ENCODE measurements around the gene CGB1.
"Not testable (repeated sequence)": the region's sequence is repeated elsewhere in the genome, so short reads cannot be mapped to it uniquely, and the experiment has no call there.

The CGB1 gene

DNA sequence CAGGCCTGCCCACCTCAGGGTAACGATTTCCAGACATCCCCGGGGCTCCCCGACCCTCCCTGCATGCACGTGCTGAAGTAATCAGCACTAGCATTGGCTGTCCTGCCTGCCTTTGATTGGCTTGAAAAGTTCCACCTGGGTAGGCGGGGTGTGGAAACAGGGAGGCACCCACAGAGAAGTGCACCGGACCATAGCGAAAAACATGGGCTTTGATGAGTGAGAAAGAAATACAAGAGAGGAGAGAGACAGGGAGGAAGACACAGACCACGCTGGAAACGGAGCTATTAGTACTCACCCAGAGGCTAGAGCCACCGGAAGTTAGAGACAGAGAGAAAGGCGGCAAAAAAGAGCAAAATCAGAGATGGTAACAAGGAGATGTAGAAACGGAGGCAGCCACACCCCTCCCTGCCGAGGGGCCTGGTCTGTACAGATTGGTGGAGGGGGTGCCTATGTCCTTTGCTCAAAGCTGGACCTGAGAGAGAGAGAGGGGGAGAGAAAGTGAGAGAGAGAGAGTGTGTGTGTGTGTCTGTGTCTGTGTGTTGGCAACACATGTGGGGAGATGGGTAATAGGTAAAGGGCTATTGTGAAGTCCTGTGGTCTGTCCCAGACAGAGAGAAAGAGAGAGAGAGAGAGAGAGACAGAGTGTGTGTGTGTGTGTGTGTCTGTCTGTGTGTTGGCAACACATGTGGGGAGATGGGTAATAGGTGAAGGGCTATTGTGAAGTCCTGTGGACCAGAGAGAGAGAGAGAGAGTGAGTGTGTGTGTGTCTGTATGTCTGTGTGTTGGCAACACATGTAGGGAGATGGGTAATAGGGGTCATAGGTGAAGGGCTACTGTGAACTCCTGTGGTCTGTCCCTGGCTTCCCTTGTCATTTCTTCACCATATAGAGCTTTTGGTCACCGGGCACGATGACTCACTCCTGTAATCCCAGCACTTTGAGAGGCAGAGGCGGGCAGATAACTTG, 15.5 kb downstream of the CGB1 start:
- no peak for DNase-seq

DNA sequence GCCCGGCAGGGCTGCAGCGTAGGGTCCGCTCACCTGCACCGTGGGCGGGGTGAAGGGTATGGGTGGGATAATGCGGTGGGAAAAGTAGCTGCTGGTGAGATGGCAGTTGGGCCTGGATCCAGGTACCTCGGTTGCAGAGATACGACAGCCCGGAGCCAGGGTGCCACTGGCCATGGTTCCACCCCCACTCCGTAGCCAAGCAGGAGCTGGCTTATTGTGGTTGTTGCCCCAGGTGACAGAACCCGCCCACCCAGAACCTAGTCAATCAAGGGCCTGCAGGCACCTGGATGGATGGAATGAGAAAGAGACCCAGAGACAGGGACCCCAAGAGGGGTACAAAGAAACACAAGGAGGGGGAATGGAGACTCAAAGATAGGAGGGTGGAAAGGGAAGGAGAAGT, 16.4 kb downstream of the CGB1 start:
- DNase-seq = no peak

DNA sequence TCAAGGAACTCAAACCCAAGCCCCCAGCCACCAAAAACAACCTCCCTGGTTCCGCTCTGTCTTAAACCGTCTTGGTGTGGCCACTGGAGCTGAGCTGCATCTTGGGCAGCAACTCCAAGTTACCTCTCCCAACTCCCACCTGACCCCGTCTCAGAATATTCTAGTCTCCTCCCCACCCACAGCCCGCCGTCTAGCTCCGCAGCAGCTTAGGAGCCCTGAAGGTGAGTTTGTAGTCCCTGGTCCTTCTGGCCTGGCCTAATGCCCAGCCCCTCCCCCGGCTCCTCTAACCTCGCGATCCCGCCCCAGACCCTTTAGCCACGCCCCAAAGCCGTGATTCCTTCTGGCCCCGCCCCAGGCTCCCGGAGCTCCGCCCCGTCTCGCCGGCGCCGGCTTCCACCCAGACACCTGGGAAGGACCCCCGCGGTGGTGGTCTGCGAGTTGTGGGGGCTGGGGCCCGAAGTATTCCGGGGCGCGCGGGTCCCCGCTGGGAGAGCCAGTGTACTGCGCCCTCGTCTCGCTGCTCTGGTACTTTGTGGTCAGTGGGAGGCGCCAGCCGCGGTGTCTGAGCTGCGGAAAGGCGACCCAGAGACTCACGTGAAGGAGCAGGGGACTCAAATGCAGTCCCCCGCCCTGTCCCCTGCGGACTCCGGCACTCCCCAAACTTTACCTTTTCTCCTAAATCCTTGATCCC, 17.3 kb downstream of the CGB1 start:
- DNase-seq = peak; percentile 47

DNA sequence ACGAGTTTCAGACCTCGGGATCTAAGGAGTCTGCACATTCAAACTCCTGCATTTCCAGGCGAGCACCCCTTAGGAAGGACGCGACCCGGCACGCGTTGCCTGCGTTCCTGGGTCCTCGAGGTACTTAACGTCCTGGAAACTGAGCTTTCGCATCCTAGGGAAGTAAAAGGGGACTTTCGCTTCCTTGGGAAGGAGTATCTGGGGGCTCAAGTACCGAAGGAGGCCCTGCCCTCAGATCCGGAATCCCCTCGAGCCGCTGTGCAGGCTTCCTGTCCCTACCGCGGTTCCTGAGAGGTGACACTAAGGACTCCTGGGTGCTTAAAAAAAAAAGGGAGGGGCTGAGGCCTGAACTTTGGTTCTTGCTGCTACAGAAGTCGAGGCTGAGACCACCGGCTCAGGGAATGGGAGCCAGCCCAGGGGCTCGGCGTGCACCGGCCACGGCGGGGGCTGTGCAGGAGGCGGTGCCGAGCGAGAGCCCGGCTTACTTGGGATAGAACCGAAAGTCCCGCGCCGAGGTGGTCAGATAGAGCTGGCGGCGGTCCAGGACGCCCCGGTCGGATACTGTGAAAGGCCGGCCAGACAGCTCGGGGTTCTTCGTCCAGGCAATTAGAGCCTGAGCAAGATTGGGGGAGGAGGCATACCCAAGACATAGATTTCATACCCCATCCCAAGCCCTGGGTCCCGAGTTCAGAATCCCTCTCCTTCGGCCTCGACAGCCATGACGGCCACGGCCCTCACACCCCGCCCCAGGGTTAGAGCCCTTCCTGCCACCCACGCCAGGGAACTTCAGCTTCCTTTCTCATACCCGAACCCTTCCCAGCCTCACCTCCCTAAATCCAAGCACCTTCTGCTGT, 18.1 kb downstream of the CGB1 start:
- DNase-seq = not testable (repeated sequence)

DNA sequence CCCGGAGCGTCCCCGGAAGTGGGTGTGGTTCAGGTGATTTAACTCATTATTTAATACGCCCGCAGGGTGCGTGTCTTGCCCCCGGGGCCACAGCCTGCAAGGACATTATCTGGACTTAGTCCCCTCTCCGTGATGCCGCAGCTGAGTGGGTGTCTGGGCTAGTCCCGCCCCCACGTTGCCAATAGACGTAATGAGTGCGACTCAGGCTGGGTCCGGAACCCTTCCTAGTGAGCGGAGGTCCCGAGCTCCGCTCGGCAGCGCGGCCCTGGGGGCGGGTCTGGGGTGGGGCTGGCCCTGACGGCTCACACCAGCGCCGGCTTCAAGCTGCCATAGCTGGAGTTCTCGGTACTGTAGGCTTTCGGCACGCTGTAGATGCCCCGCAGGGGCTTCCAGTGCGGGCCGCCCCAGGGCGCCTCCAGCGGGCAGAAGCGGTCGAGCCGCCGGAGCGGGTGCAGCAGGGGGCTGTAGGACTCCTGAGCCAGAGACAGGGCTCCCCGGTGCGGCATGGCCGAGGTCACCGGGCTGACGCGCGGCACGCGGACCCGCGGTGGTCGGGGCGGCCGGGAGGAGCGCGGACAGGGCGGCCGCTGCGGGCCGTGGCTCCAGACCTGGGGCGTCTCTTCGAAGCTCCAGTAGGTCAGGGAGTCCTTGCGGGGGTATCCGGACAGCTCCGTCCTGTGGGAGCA, 18.9 kb downstream of the CGB1 start:
- no peak for DNase-seq

DNA sequence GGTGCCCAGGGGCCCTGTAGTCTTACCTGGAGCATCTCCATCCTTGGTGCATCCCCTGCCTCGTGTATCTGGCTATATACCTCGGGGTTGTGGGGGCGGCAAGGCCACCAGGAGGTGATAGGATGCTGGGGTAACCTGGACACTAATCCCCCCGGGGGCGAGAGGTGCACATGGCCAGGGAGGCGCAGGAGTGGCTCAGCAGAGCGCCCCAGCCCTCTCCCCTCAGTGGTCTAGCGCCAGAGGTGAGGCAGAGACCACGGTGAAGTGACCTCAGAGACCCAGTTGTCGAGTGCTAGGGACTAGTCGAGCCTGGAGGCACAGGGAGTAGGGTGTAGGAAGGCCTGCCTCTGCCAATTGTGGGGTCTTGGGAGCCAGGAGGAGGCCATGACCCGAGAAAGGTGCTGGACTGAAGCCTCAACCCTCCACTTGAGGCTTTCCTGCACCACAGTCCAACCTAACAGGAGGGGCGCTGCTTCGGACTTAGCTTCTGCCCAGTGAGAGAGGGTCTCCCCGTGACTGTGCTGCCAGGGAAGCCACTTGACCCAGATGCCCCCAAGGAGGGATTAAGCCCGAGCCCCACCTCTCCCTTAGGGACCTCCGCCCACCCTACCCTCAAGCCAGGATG, 19.5 kb downstream of the CGB1 start, which contains the start of gene LHB:
LHB (minus strand) TSS at position 51 of the 625 bp plus-strand sequence; CDS start at position 41, 10 bp downstream.
- DNase-seq = no peak

DNA sequence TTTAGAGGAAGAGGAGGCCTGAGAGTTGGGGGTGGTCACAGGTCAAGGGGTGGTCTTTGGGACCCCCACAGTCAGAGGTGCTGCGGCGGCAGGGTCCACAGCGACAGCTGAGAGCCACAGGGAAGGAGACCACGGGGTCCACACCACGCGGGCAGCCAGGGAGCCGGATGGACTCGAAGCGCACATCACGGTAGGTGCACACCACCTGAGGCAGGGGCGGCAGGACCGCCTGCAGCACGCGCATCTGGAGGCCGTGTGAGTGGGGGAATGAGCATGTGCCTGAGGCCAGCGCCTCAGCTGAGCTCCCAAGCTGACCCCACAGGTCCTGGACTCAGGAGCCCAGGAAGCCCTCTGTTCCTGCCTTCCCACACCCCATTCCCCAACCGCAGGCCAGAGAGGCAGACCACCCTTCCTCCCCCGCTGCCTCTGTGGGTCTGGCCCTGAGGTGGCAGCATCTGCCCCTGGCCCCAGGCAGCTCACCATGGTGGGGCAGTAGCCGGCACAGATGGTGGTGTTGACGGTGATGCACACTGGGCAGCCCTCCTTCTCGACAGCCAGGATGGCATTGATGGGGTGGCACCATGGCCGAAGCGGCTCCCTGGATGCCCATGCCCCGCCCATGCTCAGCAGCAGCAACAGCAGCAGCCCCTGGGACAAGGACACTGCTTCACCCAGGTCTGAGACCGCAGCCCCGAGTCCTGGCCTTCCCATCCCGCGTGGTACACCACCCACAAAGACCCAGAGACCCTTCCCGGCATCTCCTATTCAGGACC, 20.4 kb downstream of the CGB1 start:
- no peak for DNase-seq

DNA sequence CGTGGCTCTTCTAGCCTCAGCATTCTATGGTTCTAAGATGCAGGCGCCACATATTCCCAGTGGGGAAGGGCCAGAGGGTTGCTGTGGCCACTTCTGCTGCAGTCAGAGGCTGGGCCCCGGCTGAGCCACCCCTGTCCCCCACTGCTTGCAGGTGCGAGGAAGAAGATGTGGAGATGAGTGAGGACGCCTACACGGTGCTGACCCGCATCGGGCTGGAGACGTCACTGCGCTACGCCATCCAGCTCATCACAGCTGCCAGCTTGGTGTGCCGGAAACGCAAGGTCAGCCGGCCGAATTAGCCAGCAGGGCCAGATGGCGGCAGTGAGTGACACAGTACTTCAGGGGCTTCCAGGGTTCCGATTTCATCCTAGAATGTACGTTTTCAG, 21.8 kb downstream of the CGB1 start:
- no peak for DNase-seq

DNA sequence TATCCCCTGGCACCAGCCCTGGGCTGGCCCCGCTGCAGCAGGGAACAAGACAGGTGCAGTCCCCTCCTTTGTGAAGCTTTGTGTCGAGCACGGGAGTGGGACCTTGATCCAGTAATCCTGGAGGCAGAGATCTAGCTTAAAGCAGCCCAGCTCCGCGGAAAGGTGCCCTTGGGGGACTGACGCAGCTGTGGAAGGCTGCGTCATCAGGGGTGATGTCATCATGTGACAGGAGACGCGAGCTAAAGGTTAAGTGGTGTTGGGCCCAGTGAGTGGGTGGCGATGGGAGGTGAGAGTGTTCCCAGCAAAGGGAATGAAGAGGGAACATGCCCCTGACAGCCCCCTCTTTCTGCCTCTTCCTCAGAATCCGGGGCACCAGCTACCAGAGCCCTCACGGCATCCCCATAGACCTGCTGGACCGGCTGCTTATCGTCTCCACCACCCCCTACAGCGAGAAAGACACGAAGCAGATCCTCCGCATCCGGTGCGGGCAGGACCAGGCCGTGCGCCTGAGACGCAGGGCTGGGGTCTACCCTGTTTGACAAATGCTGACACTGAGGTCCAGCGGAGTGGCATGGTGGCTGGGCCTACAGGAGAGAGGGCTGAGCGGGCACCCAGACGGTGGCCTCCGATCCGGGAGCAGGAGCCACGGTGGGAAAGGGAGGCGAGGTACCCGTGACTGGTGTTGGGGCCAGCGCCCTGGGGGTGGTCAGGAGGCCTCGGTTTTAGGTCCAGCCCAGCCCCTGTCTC, 22.4 kb downstream of the CGB1 start:
- DNase-seq = no peak

DNA sequence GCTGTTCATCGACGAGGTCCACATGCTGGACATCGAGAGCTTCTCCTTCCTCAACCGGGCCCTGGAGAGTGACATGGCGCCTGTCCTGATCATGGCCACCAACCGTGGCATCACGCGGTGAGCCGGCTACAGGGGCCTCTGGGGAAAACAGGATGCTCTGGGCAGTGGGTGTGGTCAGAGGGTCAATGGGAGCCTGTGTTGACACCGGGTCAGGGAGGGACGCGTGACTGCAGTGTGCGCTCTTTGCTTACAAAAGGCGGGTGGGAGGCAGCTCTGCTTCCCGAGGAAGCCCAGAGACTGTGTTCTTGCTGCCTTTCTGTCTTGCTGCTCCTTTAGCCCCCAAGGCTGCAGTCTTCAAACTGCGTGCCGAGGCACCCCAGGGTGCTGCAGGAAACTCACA, 25.5 kb downstream of the CGB1 start:
- DNase-seq = no peak

DNA sequence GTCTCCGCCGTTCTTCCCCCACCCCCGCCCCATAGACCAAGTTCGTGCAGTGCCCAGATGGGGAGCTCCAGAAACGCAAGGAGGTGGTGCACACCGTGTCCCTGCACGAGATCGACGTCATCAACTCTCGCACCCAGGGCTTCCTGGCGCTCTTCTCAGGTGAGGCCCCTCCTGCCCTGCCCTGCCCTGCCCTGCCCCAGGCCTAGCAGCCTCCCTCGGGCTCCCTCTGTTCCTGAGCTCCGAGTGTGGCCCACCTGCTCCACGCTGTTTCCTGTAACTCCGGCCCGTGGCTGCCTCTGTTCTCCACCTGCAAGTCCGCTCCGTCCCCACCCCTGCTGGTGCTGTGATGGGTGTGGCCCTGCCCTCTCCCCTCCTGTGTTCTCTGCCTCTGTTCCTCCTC, 26.2 kb downstream of the CGB1 start:
- no peak for DNase-seq

DNA sequence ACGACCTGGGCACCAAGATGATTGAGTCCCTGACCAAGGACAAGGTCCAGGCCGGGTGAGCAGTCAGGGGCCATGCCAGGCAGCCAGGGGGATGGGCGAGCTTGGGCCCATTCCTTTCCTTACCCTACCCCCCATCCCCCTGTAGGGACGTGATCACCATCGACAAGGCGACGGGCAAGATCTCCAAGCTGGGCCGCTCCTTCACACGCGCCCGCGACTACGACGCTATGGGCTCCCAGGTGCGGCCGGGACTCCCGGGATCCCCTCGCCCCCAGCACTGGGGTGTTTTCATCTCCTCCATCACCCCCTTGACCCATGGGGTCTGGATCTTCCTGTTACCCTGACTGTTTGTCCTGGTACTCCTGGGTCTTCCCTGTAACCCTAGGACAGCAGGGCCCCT, 26.9 kb downstream of the CGB1 start:
- no peak for DNase-seq

DNA sequence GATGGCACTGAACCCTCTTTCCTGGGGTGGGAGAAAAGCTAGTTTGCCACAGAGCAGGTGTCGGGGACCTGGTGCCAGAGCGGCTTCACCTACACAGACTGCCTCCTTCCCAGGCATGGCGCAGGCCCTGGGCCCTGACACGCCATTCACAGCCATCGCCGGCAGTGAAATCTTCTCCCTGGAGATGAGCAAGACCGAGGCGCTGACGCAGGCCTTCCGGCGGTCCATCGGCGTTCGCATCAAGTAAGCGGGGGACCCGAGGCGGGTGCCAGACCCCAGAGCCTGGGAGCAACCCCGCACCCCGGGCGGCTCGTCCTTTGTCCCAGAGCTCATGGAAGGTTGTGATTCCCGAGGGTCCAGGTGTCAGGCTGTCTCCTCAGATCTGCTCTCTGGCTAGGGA, 29.8 kb downstream of the CGB1 start:
- DNase-seq = no peak

DNA sequence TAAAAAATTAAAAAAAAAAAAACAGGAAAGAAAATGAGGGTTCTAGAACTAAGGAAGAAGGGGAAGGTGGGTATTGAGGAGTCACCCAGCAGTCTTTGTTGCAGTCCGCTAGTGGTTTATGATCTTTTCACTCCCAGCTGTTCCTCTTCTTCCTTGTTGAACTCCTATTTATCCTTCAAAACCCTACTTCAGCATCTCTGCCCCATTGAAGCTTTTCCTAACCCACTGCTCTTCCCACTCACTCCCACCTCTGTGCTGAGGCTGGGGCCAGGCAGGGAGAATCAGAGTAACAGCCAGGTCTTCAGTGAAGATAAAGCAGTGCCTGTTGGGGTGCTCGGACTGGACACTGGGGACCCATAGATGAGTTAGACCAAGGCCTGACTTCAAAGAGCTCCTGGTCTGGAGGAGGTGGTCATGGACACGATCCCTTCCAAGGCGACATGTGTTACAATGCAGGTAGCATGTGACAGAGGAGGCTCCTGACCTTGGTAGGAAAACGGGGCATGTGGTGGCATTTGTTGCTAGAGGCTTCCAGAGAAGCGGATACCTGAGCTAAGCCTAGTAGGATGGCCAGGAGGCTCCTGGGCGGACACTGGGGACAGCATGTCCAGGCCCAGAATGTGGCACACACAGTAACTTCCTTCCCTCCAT, 31.6 kb downstream of the CGB1 start:
- no peak for DNase-seq

DNA sequence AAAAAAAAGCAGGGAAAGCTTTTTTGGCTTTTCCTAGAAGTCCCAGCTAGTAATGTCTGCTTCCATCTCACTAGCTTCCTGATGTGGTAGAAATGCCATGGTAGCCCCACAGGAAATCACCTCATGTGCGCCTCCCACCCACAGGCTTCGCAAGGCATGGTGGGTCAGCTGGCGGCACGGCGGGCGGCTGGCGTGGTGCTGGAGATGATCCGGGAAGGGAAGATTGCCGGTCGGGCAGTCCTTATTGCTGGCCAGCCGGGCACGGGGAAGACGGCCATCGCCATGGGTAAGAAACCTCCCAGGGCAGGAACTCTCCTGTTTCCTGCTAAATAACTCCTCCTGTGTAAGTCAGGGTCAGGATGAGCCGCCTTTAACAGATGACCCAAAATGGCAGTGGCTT, 32.6 kb downstream of the CGB1 start:
- no peak for DNase-seq

DNA sequence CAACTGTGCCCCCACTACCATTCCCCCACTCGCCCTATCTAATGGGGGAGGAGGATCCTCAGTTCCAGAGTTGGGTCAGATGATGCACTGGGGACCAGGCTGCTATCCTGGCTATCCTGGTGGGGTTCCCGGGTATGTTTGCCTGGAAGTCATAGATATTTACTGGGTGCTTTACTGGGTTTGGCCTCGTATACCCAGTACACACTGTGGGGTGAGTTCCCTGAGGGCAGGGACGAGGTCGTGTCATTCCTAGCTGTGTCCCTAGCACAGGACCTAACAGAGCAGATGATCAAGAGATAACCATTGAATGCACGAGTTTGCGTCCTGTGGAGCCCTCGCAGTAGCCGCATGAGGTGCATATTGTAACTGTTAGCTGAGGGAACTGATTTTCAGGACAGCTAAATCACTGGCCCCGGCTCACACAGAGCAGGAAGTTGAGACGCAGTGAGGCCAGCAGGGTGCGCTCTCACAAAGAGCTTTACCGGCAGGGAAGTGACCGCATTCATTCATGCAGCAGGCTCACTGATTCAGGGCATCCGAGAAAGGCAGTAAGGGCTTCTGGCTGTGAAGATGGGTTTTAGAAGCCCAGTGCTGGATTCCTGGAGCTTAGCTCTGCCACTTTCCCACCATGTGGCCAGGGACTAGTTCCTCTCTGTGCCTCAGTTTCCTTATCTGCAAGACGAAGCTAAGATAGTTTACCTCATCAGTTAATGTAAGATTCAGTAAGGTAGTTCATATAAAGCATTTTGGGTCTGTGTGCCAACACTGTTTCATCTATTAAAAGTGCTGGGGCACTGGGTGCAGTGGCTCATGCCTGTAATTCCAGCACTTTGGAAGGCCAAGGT, 37.0 kb downstream of the CGB1 start:
- no peak for DNase-seq

DNA sequence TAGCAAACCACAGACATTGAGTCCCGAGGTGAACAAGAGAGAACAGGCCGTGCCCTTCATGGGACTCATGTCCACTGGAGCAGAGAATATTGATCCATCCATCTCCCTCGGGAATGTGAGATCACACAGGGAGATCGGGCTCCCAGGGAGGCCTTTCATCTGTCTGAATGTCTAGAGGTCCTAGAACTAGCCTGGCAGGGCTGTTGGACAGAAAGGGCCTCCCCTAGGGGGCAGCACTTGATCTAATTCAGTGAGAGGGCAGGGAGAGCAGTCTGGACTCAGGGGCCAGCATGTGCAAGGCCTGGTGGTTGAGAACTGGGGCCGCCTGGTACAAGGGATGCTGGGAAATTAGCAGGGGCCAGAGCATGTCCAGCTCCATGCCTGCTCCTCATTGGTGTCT, 38.7 kb downstream of the CGB1 start:
- peak; percentile 33 for DNase-seq

DNA sequence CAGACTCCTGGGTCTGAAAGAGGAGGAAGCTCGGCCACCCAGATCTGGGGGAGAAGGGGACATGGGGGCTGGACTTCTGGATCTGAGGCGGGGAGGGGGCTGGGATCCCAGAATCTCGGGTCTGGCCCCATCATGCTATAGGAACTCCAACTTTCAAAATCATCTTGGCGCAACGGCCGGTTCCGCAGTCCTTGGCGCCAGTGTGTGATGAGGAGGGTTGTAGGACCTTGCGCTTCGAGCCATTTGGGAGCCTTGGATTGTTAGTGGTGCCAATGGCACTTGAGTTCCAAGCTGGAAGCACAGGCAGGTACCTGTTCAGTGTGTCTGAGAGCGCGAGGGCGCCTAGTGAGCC, 42.7 kb downstream of the CGB1 start:
- DNase-seq = no peak
